Neural cell (in vitro differentiated cells): Measurements from ENCODE around the gene C13orf46.

ENCODE experiments used
- CTCF ChIP-seq: fragments of 450-650 bp; IDR thresholded peaks from 2 replicates; pipeline ENCODE4 v1.5.1; 2014; ENCODE audit warnings: antibody characterized with exemption, mild to moderate bottlenecking, moderate library complexity; ENCODE audit not compliant: poor library complexity, severe bottlenecking
- EP300 ChIP-seq: fragments of 450-650 bp; conservative IDR thresholded peaks from 2 replicates; pipeline ENCODE4 v1.6.1; 2014; ENCODE audit warnings: antibody characterized with exemption, mild to moderate bottlenecking, moderate library complexity; ENCODE audit not compliant: poor library complexity, severe bottlenecking
- EZH2 ChIP-seq: fragments of 200-600, 300-800 bp; shearing (Covaris generic), sonication (generic); IDR thresholded peaks from 2 replicates; pipeline ENCODE4 v1.6.1; 2014; ENCODE audit warnings: antibody characterized with exemption, low read length, borderline replicate concordance, mild to moderate bottlenecking; ENCODE audit not compliant: insufficient read depth, poor library complexity, severe bottlenecking
- POLR2AphosphoS5 ChIP-seq: IDR thresholded peaks from 2 replicates; pipeline ENCODE4 v1.6.1; 2012
- RAD21 ChIP-seq: fragments of 450-650 bp; conservative IDR thresholded peaks from 2 replicates; pipeline ENCODE4 v1.6.1; 2014; ENCODE audit warnings: antibody characterized with exemption, mild to moderate bottlenecking, moderate library complexity
- REST ChIP-seq: IDR thresholded peaks from 2 replicates; pipeline ENCODE4 v1.6.1; 2012; ENCODE audit warnings: borderline replicate concordance
- SMC3 ChIP-seq: fragments of 450-650 bp; conservative IDR thresholded peaks from 2 replicates; pipeline ENCODE4 v1.6.1; 2014; ENCODE audit warnings: antibody characterized with exemption, mild to moderate bottlenecking, moderate library complexity; ENCODE audit not compliant: poor library complexity
- TAF1 ChIP-seq: IDR thresholded peaks from 2 replicates; pipeline ENCODE4 v1.6.1; 2012; ENCODE audit warnings: low read depth

- no peak for TF ChIP-seq CTCF
- no peak for TF ChIP-seq REST
- no peak for TF ChIP-seq EP300
- TF ChIP-seq POLR2AphosphoS5 = no peak
- no peak for TF ChIP-seq EZH2
- TF ChIP-seq RAD21 = no peak
- TF ChIP-seq SMC3 = no peak
- TF ChIP-seq TAF1 = no peak
These were observed 47.0 kb upstream of the C13orf46 start for GRCh38 chr13:114020750-114021463.
